Putamen (tissue), 1 donor: ENCODE results near the gene HSPE1.
A peak's percentile ranks its signal among the peaks of the same experiment; 100 is the strongest.
"Not testable (repeated sequence)": the region's sequence is repeated elsewhere in the genome, so short reads cannot be mapped to it uniquely, and the experiment has no call there.

ENCODE experiments used
- DNase-seq: peaks from one replicate; pipeline ENCODE4 v3.0.0-alpha.2; 2016; ENCODE audit warnings: low spot score

The HSPE1 gene

DNA sequence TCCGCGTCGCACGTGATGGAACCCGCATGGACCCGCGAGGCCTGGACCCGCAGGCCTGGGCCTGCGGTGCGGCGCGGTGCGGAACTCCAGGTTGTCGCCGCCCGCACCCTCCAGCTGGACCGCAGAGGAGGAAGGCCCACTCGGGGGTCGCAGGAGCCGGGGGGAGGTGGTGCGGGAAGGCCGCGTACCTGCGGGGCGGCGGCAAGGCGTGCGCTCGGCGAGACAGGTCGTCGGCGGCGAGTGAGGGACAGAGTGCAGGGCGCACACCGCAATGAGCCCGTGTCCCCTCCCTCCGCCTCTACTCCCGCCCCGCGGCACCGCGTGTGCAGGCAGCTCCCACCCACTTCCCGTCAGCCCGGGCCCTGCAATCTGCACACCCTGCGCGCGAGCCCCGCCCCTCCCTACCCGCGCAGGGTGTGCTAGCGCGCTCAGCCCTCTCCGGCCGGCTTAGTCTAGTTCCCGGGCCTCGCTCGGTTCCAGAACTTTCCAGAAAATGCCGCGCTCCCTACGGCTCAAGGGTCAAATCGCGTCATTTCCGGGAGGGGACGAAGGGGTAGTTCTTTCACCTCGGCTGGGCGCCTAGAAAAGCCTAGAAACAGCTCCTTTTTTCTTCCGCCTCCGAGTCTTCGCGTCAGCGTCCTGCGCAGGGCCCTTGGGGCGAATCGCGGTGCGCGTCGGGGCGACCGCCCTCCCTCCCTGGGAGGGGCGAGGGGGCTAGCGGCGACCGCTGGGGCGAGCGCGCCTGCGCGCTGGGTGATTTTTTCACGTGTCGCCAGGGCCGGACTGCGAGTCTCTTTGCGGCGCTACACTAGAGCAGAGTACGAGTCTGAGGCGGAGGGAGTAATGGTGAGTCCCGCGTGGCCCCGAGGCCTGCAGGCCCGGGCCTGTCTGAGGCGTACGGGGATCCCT is at the start of gene HSPE1, which contains the start of gene HSPD1:
TSS of gene HSPE1 (plus strand) at position 786 of the 909 bp plus-strand sequence. CDS start at position 844, 58 bp downstream.
TSS of gene HSPD1 (minus strand) at position 247 of the 909 bp plus-strand sequence. CDS start 992 bp downstream, outside the sequence.
- peak; percentile 99 for DNase-seq

DNA sequence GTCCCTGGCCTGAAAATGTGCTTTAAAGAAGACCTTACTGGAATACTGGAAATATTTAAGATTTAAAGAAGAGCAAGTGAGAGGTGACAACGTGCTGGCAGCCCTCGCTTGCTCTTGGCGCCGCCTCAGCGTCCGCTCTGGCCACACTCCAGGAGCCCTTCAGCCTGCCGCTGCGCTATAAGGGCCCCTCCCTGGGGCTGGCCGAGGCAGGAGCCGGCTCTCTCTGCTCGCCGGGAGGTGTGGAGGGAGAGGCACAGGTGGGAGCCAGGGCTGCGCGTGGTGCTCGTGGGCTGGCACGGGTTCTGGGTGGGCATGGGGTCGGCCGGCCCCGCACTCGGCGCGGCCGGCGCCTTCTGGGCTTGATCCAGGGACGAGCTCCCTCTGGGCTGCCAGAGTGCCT is 49.7 kb upstream of the HSPE1 start:
- no peak for DNase-seq

DNA sequence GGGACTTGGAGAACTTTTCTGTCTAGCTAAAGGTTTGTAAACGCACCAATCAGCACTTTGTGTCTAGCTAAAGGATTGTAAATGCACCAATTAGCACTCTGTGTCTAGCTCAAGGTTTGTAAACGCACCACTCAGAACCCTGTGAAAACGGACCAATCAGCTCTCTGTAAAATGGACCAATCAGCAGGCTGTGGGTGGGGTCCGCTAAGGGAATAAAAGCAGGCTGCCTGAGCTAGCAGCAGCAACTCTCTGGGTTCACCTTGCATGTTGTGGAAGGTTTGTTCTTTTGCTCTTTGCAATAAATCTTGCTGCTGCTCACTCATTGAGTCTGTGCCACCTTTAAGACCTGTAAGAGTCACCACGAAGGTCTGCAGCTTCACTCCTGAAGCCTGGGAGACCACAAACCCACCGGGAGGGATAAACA is 49.2 kb upstream of the HSPE1 start:
- not testable (repeated sequence) for DNase-seq

DNA sequence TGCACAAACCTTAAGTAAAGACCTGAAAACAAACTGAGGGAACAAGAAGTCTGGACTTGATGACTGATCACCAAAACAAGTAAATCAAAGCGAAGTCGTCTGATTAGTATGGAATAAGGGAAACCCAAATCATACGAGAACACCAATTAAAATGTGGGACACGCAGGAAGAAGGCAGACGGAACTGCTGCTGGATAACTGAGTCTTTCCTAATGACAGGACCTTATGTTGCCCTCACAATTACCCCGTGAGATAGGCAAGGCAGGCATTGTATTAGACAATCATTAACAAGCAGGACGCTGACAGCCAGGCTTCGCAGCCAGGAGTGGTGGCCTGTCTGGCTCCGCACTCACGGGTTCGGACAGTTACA is 47.4 kb upstream of the HSPE1 start:
- DNase-seq, result no peak

DNA sequence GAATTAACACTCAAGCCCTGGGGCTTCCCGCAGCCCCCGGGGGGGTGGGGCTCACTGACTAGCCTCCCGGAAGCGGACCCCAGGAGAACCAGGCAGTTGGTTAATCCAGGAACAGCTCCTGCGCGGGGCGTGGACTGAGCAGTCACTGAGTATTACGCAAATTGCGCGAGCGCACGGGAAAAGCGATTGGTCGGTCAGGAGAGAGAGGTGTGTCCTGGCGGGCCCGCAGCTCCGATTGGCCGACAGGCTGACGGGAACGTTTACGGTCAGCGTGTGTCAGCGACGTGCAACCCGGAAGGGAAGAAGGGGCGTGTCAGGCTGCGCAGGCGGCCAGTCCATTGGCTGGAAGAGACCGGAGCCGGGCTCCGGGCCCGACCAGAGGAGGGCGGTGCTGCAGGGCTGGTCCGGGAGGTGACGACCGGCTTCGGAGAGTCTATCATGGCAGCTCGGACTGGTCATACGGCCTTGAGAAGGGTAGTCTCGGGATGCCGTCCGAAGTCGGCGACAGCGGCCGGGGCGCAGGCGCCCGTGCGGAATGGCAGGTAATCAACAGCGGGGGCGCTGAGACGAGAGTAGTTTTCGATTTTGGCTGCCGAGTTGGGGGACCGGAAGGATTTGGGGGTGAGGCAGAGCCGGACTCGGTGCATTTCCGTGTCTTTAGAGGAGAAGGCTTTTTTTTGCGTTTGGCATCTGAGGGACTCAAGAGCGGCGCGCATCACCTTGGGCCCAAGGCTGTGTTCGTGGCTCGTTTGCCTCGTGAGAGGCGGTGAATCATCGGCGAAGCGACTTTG is 46.9 kb upstream of the HSPE1 start, which contains the start of gene COQ10B:
TSS of gene COQ10B (plus strand) at position 430 of the 791 bp plus-strand sequence. CDS start at position 439, 9 bp downstream.
- peak; percentile 100 for DNase-seq

DNA sequence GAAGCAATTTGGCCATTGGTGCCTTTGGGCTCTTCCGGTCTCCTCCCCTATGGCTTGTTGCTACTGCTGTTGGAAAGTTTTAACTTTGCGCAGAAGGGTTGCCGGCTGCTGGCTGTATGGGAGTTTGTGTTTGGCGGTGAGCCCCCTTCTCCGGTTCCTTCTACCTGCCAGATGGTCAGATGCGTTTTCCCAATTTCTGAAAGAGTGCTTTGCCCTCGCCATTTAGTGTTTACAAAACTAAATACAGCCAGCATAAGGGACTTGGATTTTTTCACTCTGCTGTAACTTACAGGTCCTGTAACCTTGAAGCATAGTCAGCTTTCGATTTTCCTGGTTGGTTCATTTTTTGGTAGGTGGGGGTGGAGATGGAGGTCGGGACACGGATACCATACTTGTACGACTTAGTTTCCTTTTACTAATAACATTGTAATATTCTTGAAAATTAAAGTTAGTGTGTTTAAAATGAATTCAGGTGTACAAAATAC is 46.2 kb upstream of the HSPE1 start:
- DNase-seq, result no peak

DNA sequence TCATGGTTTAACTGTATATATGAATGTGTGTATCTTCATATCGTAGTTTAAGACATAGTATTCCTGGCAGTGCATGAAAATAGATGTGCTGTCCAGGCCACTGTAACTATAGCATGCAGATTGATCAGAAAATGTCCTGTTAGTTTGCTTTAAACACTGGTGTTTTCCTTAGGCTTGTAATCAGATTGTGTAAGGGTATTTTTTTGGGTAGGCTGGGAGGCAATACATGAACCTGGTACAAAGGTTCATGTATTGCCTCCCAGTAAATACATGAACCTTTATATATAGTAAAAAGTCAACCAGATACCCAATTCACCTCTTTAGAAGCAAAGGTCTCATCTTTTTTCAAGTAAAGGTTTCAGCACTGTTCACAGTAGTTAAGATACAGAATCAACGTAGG is 45.3 kb upstream of the HSPE1 start:
- DNase-seq, result no peak

DNA sequence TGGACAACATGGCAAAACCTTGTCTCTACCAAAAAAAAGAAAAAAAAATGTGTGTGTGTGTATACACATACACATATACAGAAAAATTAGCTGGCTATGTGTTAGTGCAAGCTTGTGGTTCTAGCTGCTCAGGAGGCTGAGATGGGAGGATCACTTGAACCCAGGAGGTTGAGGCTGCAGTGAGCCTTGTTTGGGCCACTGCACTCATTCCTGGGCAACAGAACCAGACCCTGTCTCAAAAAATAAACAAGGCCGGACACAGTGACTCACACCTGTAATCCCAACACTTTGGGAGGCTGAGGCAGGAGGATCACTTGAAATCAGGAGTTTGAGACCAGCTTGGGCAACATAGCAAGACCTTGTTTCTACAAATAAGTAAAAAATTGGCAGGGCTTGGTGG is 44.8 kb upstream of the HSPE1 start:
- no peak for DNase-seq

DNA sequence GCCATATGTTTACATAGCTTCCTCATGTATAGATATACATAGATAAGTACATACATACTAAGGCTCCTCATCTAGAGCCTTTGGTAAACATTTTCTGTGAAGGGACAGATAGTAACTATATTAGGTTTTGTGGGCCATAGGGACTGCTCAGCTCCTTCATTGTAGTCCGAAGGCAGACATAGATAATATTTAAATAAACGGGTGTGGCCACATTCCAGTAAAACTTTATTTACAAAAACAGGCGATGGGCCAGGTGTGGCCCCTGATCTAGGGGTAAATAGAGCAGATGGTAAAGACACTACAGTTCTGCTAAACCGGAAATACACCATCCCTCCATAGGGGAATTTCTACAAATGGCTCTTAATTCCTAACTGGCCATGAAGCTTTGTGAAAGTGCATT is 39.5 kb upstream of the HSPE1 start:
- DNase-seq, result no peak

DNA sequence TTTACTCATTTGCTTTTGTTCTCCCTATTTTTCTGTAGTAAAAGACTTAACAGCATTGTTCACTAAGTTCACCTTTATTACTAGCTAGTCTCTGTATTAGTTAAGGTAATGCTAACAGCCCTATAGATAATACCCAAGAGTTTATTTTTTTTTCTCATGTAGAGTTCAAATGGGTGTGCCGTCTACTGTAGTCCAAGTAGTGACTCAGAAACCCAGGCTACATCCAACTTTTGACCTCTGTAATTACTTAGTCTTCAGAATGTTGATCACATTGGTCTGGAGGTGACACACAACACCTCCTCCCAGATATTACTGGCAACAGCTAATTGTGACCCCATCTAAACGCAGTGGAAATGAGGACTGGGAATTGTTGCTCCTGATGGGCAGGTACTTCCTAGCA is 39.1 kb upstream of the HSPE1 start:
- no peak for DNase-seq

DNA sequence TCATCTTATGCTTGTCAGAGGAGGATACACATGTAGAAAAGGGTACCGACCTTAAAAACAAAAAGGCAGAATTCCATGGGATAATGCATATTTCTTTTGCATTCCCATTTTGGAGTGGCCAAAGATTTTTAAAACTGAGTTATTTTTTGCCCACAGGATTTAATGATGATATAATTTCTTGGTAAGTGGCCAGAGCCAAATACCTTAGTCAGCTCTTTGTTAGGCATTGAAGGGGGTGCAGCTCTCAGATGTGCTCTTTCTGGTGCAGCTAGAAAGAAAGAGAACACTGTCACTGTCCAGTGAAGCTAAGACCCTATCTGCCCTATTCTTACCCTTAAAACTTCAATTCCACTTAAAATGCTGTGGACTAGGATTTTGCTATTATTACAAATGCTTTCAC is 36.0 kb upstream of the HSPE1 start:
- no peak for DNase-seq

DNA sequence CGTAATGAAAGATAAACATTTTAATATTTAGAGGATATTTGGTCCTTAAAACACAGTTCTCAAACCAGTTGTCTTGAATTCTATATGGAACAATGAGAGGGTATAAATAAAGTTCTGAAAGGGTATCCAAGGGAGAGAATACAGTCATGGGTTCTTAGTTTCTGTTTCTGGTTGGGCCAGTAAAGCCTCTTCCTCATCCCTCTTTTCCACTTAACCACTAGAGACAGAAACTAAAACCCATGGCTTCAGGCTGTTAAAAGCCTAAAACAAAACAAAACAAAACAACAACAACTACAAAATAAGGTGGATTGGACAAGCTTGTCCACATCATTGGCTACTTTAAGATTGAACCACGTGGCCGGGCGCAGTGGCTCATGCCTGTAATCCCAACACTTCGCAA is 28.0 kb upstream of the HSPE1 start:
- DNase-seq, result no peak

DNA sequence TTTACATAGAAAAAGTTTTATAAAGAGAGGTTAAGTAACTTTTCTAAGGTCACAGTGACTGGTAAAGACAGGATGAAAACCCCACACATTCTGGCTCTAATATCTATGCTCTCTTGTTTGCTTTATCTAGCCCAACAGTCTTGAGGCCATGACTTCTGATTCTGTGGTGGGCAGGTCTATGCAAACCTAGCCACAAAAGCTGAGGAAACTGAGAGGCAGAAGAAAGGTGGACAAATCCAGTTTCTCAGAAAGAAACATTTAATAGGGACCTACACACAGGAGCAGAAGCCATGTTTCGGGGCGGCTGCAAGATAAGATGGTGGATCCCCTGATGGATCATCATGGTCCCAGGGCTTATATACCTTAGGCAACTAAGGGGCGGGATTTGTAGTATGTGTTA is 22.4 kb upstream of the HSPE1 start:
- no peak for DNase-seq

DNA sequence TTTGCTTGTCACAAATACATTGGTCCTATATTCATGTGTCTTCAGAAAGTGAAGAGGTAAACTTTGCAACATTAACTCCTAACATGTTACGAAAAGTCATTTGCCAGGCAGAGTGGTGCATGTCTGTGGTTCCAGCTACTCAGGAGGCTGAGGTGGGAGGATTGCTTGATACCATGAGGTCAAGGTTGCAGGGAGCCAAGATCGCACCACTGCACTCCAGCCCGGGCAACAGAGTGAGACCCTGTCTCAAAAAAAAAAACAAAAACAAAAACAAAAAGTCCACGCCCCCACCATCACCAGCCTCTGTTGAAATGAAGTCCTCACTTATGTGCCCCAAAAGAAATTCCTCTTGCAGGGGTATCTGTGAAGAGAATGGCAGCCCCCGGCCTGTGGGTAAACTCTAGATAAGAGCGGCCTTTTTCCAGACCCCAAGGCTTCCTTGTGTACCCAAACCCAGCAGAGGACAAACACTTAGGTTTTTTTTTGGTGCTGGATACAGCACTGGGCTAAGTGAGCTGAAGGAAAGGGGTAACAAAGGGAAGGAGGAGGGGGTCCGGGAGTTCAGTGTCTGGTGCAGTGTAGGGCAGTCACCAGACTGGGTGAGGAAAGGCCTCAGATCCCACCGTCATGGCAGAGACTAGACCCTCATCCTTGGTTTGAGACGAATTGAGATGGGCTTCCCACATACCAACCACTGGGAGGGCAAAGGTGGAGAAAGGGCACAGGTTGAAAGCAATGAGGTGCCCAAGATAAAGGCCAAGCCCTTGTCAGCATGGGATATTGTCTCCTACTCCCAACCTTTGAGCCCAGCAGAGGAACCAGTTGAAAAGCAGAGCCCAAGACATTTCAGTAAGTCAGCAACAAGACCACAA is 19.8 kb upstream of the HSPE1 start:
- no peak for DNase-seq

DNA sequence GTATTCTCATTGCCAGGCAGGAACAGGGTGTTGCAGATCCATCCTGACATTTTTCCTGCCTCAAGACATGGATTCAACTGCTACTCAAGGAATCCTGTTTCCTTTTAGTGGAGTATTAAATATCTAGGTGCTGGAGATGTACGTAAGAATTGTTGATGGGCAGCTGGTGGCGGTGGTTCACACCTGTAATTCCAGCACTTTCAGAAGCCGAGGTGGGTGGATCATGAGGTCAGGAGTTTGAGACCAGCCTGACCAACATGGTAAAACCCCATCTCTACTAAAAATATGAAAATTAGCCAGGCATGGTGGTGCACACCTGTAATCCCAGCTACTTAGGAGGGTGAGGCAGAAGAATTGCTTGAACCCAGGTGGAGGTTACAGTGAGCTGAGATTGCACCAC is 15.9 kb upstream of the HSPE1 start:
- DNase-seq, result not testable (repeated sequence)

DNA sequence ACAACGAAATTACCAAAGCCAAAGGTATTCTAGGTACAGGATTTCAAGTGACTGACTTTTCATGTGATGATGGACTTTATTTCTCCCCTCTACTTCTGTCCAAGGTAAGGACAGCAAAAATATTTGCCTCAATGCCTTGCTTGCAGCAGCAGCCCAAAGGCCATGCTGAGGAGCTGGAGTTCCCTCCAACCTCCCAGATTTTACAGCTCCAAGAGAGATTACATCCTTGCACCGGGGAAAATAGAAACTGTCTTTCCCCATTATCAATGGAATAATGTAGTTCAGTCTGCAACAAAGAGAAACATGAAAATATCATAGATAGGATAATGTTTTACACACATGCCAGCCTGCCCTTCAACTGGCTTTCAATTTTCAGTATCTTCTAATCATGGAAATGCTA is 14.0 kb upstream of the HSPE1 start:
- DNase-seq, result no peak

DNA sequence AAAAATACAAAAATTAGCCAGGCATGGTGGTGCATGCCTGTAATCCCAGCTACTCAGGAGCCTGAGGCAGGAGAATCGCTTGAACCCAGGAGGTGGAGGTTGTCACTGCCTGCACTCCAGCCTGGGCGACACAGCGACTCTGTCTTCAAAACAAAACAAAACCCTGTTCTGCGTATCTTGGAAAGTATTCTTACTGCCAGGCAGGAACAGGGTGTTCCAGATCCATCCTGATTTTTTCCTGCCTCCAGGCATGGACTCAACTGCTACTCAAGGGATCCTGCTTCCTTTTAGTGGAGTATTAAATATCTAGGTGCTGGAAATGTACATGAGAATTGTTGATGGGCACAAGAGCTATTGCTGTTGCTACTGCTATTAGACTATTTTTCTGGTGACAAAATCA is 12.8 kb upstream of the HSPE1 start:
- DNase-seq, result no peak

DNA sequence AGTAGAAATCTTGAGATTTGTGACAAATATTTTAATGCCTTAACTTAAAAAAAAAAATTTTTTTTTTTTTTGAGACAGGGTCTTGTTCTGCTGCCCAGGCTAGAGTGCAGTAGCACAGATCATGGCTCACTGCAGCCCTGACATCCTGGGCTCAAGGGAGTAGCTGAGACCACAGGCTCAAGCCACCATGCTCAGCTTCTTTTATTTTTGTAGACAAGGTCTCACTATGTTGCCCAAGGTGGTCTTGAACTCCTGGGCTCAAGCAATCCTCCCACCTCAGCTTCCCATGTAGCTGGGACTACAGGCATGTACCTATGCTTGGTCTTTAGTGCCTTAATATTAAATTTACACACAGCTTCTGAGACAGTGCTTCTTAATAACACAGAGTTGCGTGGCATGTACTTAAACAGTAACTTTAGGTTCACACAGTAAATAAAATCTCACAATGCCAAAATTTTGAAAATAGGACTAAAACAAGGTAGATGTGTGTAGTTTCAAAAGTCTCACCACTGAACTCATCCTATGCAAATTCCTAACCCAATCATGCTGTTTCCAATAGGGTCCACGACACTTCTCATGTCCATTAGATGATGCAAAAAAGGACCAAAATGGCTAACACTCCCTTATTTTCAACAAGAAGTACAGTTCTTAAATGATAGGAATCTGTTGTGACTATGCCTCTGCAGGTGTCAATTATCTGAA is 4.6 kb upstream of the HSPE1 start:
- no peak for DNase-seq

DNA sequence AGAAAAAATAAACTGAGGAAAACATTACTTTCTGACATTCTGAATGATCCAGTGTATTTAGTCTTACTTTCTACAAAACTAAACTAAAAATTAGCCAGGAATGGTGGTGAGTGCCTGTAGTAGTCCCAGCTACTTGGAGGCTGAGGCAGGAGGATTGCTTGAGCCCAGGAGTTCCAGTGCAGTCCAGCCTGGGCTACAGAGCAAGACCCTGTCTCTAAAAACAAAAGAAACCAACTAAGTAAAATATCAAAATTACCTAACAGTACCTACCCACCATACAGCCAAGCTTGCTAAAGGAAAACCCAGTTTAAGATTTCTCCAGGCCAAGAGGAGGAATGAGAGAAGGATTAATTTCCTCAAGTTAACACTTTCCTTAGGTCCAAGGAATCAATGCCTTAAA is 3.5 kb upstream of the HSPE1 start:
- no peak for DNase-seq

DNA sequence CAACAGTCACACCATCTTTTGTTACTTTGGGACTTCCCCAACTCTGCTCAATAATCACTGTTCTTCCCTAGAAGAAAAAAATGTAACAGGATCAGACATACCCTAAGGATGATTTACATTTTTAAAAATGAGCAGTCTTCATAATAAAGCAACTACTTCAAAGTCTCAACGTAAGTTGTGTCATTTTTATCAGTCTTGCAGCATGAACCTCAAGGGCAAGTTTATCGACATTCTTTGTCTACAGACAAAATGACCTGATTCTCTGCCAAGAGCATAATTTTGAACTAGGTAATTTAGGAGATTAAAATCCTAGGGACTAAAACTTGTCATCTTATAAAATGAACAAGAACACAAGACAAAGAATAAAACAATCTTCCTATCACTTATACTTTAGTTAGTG is 2.9 kb upstream of the HSPE1 start:
- no peak for DNase-seq
